ENCODE data around the gene RBPJ.

Gene RBPJ

GRCh38 chr4:26424153-26424552 lies 103.3 kb downstream of the RBPJ start:
- DNase-seq: no peak

GRCh38 chr4:26424838-26425237 lies 104.0 kb downstream of the RBPJ start:
- no peak for DNase-seq

- no peak for DNase-seq
These were observed 105.1 kb downstream of the RBPJ start for GRCh38 chr4:26425953-26426352.

GRCh38 chr4:26426892-26427291 lies 106.1 kb downstream of the RBPJ start:
- DNase-seq: no peak

GRCh38 chr4:26429910-26430309 lies 109.1 kb downstream of the RBPJ start:
- DNase-seq: no peak

GRCh38 chr4:26431461-26432180 lies 110.8 kb downstream of the RBPJ start:
- DNase-seq: no peak

DNA sequence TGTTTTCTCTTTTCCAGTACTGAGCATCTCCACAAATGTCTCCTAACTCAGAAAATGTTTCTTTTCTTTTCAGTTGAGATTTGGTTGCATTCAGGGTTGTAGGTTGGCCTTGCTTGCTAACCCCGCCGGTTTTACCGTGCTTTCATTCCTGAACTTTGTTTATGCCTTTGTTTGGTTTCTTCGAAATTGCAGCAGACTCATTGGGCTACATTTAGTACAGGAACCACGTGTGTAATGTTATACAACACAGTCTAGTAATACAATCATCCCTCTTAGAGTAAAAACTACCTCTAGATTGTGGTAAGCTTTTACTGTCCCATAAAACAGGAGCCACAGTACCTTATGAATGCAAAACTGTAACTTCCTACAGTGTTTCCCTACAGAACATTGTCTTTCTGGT lies 111.6 kb downstream of the RBPJ start:
- no peak for DNase-seq

- DNase-seq: no peak
These were observed 112.7 kb downstream of the RBPJ start for GRCh38 chr4:26433556-26433955.

DNA sequence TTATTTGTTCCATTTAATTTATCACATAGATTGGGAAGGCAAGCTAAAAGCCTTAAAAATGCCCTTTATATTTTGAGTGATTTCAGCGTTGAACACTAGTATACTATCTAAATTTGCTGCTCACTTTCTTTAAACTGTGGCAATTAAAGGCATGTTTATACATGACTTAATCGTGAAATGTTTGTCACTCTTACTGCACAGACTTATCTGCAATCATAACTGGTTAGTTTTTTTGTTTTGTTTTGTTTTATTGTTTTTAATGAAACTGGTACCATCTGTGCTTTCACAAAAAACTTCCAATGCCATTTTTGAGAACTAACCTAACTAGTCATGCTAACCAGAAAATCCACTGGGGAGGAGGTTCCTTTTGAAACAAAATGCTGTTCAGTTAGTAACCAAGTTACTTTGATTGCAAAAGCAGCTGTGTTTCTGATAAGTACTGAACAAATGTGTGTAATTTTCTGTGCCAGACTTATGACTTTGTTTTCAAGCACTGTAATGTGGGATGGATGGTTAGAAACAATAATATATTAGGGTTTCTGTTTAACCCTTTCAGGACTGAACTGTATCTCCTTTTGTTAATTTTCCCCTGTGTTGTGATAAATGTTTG lies 113.3 kb downstream of the RBPJ start:
- DNase-seq: no peak

DNA sequence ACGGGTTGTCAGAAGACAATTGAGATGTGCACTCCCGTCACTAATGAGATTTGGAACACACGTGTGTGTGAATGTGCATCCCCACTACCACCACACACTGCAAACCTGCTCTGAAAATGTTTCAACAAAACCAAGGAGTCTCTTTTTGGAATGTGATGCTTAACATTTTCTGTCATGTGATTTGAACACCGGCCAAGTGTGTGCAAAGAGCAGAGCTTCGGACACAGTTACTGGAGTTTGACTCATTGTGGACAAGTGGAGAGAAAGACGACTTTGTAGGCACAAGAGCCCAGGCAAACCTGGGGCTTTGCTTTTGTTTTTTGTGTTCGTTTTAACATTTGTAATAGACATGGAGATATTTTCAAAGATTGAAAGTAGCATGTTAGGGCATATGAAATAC lies 120.3 kb downstream of the RBPJ start:
- DNase-seq: no peak

- DNase-seq: no peak
These were observed 121.0 kb downstream of the RBPJ start for GRCh38 chr4:26441771-26442170.

- DNase-seq: no peak
These were observed 126.6 kb downstream of the RBPJ start for GRCh38 chr4:26447378-26447777.

- no peak for DNase-seq
These were observed 129.6 kb downstream of the RBPJ start for GRCh38 chr4:26450418-26450817.

DNA sequence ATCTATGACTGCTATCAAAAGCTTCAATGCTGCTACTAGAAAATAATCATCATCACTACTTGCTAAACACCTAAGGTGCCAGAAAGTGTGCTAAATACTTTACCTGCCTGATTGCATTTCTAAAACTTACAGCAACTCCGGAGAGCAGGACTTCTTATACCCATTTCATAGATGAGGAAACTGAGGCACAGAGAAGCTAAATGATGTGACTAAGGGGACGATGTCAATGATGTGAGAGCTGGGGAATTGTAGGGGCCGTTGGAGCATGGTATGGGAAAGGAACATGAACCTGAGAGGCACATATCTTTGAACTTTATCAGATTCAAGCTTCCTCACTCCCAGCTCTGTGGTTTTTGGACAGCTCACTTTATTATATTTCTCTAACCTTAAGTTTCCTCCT lies 130.8 kb downstream of the RBPJ start:
- no peak for DNase-seq

DNA sequence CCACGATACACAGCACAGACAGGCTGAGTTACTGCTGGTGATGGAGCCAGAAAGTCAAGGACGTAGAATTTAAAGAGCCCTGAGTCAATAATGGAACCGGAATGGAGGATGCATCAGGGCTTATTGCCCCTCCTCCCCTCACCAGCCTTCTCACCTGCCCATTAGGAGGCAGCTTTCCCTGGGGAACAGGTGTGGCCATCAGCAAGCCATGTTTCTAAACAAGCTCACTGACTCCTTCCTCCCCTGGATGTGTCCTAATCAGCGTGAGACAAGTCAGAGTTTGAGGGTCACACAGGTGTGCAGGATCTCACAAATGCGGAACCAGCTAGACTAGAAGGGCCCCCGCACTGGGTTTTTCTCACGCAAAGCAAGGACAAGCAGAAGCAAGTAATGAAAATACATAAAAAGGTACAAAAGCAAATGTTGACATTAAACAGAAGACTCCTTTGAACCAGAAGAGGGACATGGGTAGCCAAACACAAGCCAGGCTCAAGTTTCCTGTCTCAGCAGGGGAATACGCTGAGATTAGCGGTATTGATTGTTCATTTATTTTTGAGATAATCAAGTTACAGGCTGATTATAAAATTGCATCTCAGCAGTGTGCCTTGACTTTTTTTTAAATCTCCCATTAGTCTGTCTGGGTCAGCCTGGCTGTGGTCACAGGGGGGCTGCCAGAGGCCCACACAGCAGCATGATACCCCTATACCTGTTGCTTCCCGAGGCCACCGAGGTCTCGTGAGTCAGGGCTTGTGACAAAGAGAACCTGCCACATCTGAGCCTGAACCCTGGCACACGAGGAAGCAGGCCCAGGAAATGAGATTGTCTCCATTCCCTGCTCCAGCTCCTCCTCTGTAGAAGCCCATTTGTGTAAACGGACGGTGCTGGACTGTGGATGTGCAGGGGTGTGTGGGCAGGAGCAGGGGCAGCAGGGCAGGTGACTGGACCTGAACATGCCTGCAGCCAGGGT lies 132.0 kb downstream of the RBPJ start:
- DNase-seq: no peak

GRCh38 chr4:26454961-26455360 lies 134.1 kb downstream of the RBPJ start:
- no peak for DNase-seq

GRCh38 chr4:26455571-26455970 lies 134.8 kb downstream of the RBPJ start:
- no peak for DNase-seq

DNA sequence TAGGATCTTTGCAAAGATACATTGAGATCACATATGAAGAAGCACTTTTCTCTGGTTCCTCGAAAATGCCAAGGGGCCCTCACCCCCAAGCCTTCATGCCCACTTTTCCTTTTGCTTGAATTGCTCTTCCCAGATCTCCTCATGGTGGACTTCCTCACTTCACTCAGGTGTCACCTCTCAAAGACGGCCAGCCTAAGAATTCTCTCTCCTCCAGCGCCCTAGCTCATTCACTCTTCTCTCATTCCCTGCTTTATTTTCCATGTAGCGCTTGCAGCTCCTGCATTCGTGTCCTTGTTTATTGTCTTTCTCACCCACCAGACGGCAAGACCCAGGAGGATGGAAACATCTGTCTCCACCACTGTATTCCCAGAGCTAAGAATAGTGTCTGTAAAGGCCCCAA lies 136.6 kb downstream of the RBPJ start:
- DNase-seq: no peak

GRCh38 chr4:26458157-26458561 lies 137.3 kb downstream of the RBPJ start:
- DNase-seq: no peak

DNA sequence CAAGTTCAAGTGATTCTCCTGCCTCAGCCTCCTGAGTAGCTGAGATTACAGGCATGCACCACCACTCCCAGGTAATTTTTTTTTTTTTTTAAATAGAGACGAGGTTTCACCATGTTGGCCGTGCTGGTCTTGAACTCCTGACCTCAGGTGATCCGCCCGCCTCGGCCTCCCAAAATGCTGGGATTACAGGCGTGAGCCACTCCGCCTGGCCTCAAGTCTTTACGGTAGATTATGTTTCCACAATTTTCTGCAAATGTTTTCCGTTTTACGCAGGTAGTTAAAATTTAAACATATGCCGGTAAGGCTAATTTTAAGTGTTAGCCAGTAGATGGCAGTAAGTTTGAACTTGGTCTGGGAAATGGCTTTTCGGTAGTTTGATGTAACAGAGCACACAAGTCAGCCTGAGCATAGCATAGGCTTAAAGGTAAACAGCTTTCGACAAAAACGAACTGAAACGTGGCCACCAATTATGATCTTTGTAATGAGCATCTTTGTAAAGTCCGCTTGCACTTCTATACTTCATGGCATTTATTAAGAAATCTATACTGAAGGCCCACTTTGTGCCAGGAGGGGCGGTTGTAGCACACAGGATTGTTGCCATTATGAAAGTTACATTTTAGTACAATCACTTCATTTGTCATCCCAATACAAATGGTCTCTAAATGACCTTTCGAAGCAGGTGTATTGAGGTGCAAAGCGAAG lies 138.4 kb downstream of the RBPJ start:
- peak; percentile 44 for DNase-seq

GRCh38 chr4:26459756-26460530 lies 139.1 kb downstream of the RBPJ start:
- no peak for DNase-seq

DNA sequence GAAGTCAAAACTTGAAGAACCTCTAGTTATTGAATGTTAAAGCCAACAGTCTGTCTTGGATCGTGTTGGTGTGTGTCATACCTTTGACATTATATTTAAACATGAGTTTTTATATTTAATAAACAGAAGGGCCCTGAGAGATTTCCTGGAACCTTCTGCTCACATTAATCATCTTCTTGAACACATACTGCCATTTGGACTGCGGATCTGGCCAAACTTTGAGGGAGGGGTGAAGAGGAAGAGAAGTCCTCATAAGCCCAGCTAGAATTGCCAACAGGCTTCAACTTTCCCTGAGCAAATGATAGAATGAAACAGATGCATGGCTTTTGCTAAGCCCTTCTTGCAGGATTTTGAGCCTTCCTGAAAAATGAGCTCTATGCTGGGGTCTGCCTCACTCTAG lies 142.1 kb downstream of the RBPJ start:
- no peak for DNase-seq

Data from inflammatory macrophage treated with lipopolysaccharide for 4 hours (primary cell).